Measurements from ENCODE around the gene MARCHF7.

- TF ChIP-seq CTCF (IDR thresholded peaks at IDR 0.05; ENCODE audit: borderline replicate concordance, extremely low read depth, low read length, poor library complexity, severe bottlenecking) (peak; percentile 35), EZH2 (IDR thresholded peaks at IDR 0.05; ENCODE audit: borderline replicate concordance, low read depth, low read length, severe bottlenecking) (no peak)
Measured at GRCh38 chr2:159755788-159756187, 43.5 kb downstream of the MARCHF7 start.
